ENCODE data around the gene ZNF202.

DNA sequence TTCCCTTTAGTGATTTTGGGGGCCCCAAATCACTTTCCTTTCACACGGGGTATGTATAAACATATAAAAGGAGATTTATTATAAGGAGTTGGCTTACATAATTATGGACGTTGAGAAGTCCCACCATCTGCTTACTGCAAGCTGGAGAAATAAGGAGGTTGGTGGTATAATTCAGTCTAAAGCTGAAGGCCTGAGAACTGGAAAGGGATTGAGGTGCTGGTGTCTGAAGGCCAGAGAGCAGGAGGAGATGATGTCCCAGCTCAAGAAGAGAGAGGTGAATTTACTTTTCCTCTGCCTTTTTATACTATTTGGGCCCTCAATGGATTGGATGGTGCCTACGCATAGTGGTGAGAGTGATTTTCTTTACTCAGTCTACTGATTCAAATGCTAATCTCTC, 1.3 kb upstream of the ZNF202 start:
- TF ChIP-seq, protein P1, sequence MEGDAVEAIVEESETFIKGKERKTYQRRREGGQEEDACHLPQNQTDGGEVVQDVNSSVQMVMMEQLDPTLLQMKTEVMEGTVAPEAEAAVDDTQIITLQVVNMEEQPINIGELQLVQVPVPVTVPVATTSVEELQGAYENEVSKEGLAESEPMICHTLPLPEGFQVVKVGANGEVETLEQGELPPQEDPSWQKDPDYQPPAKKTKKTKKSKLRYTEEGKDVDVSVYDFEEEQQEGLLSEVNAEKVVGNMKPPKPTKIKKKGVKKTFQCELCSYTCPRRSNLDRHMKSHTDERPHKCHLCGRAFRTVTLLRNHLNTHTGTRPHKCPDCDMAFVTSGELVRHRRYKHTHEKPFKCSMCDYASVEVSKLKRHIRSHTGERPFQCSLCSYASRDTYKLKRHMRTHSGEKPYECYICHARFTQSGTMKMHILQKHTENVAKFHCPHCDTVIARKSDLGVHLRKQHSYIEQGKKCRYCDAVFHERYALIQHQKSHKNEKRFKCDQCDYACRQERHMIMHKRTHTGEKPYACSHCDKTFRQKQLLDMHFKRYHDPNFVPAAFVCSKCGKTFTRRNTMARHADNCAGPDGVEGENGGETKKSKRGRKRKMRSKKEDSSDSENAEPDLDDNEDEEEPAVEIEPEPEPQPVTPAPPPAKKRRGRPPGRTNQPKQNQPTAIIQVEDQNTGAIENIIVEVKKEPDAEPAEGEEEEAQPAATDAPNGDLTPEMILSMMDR (conservative IDR thresholded peaks at IDR 0.05; ENCODE audit: low read depth, low read length) = no peak
- no peak for TF ChIP-seq EZH2 (IDR thresholded peaks at IDR 0.05; ENCODE audit: low read length, unreplicated experiment)
- no peak for TF ChIP-seq EZH2phosphoT487 (IDR thresholded peaks at IDR 0.05; ENCODE audit: borderline replicate concordance, low read length)
